CD4-positive, alpha-beta T cell treated with Interleukin-10 for 1 hour (primary cell): ENCODE results near the gene PRKCH.
"Not testable (repeated sequence)": the region's sequence is repeated elsewhere in the genome, so short reads cannot be mapped to it uniquely, and the experiment has no call there.

ENCODE experiments used
- DNase-seq: peaks from one replicate; pipeline ENCODE4 v3.0.0-alpha.2; 2020

PRKCH gene

GRCh38 chr14:61396694-61397093, 75.3 kb downstream of the PRKCH start:
- no peak for DNase-seq

- no peak for DNase-seq
Observed at GRCh38 chr14:61397615-61398014, 76.2 kb downstream of the PRKCH start.

- DNase-seq = no peak
Observed at GRCh38 chr14:61398221-61398620, 76.8 kb downstream of the PRKCH start.

GRCh38 chr14:61399365-61399764, 78.0 kb downstream of the PRKCH start:
- no peak for DNase-seq

- no peak for DNase-seq
Observed at GRCh38 chr14:61401461-61401860, 80.1 kb downstream of the PRKCH start.

DNA sequence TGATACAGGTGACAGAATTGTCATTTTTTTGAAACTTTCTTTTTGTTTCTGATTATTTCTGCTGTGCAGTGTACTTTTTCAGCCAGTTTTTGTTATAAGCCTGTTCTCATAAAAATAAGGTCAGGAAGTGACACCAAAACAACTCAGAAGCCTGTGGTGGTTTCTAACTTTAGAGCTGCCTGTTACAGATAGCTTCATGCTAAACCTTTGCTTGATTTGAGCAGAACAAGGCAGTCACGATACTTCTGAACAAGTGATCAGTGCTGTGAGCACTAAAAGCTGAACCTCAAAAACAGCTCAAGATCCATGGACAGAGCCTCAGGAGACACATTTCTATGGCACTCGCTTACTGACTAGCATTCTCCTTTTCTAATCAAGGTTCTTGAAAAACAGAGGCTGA, 82.0 kb downstream of the PRKCH start:
- DNase-seq = peak; percentile 67

DNA sequence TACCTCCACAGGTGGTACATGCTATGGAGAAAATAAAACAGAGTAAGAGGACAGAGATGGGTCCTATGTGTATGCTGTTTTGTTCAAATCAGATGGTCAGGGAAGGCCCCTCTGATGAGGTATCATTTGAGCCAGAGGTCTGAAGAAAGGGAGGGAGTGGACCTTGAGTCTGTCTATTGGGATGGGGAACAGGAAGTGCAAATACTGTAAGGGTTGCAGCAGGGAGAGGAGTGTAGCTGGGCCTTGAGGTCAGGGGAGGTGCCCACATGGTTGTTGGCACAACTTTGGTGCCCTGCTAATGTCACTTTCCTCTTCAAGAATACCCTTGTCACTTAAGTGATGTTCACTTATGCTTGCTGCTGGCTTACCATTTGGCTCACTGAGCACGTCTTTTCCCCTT, 83.3 kb downstream of the PRKCH start:
- no peak for DNase-seq

- no peak for DNase-seq
Observed at GRCh38 chr14:61406198-61406597, 84.8 kb downstream of the PRKCH start.

DNA sequence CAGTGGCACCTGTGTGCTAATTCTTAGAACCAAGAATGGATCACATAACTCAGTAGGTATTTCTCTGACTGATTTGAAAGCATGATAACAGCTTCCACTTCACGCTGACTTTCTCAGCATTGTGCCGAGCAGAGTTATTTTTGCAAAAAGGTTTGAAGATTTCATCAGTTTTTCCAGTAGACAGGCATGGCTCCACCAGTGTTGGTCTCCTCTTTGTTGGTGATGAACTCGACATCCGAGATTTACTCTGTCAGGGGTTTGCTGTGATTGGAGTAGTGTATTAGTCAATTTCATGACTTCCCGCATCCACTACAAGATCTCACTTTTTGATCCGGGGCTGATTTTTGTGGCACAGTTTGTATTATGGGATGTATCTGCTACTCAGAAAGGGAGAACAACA, 85.3 kb downstream of the PRKCH start:
- DNase-seq = peak; percentile 48

DNA sequence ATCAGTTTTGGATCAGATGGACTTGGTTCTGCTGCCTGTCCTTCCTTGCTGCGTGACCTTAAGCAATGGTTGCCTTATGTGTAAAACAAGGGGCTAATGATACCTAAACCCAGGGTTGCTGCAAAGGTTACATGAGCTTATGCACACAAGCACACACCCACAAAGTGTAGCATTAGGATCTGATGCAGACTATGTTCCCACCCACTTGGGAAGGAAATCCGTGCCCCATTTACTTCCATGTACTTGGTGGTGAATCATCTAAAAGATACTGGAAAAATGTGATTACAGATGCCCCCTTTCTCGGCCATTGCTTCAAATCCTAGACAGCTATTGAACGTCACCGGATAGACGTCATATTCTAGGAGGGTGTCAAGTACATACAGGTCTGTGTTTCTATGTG, 87.1 kb downstream of the PRKCH start:
- no peak for DNase-seq

- no peak for DNase-seq
Observed at GRCh38 chr14:61409782-61410181, 88.4 kb downstream of the PRKCH start.

DNA sequence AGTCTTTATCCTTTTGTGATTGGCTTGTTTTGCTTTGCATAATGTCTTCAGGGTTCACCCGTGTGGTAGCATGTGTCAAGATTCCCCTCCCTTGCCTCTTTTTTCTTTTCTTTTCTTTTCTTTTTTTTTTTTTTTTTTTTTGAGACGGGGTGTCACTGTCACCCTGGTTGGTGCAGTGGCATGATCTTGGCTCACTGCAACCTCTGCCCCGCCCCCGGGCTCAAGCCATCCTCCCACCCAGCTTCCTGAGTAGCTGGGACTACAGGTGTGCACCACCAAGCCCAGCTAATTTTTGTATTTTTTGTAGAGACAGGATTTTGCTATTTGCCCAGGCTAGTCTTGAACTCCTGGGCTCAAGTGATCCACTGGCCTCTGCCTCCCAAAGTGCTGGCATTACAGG, 94.6 kb downstream of the PRKCH start:
- not testable (repeated sequence) for DNase-seq

DNA sequence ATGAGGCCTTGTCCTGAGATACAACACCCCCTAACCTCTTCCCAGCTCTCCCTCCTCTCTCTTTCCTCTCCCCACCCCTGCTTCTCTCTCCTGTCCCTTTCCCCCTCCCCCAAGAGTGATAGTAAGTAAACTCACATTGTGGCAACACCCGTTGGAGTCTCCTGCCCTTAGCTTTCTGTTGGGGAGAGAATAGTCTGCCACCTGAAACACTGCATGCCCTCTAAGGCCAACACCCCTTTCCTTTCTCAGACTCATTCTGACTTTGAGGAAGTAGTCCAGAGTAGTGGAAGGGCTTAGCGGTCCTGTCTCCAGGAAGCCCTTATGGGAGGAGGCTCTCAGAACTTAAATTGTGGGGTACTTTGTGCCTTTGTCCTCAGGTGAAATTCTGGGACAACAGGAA, 95.2 kb downstream of the PRKCH start:
- no peak for DNase-seq

DNA sequence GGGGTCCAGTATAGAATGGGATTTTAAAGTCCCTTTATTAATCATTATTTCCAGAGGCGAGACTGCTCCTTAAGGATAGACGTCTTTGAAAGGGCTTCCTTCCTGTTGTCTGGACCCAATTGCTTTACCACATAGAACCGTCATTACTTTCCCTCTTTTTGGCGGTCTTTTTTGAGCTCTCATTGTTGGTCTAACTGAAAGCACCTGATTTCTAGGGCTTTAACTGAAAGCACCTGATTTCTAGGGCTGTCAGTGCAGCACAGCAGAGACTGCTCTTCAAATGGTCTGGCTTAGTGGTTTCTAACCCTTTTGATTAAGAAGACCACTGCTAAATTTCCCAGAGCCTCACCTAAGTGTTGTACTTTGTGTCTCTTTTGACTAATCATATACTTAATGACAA, 95.8 kb downstream of the PRKCH start:
- DNase-seq = peak; percentile 36

DNA sequence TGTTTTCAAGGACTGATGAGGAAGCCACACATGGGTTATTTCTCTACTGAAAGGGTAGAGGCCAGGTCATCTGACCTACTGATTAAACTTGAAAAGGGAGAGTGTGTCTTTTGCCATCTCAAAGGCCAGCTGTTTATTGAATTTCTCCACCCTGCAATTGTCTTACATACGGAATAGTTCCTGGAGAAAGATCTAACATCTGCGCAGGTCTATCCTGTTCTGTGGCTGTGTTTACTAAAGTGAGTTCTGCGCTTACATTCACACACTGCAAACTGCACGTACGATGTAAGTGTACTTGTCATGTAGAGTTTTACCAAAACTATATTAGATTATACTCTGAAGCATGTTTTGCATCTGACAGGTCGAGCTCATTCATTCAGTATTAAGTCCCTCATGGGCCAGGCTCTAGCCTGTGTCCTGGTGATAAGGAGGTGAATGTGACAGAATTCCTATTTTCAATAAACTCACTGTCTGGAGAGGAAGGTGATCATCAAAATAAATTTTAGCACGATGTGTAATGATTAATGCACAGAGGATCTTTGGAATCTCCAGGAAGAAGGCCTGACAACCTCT, 96.6 kb downstream of the PRKCH start:
- no peak for DNase-seq

DNA sequence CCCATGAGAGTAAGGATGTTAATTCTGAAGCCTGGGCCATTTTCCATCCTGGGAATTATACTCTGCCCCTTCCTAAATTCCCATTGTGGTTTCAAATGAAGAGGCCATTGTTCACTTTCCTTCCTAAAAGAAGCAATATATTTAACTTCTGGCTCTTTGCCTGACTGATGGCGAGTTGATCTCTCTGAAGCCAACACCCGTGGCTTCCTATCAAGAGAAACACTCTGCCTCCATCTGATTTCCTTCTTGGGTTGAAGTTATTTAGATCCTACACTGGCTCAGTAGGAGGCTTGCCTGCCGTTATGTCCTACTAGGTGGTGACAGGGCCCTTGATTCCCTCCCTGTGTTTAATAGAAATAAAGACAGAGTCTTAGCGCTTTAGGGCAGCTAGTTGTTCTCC, 97.4 kb downstream of the PRKCH start:
- no peak for DNase-seq

DNA sequence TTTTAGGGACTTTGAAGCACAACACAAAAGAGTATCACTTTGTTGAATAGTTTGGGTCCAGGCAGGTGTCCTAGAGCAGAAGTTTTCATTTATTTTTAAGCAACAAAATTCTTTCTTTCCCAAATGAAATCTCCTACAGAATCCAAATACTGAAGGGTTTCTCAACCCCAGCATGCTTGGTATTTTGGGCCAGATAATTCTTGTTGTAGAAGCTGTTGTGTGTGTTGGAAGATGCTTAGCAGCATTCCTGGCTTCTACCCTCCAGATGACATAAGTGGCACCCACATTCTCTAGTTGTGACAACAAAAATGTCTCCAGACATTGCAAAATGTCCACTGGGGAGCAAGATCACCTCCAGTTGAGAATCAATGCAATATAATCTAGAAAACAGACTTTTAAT, 97.8 kb downstream of the PRKCH start:
- no peak for DNase-seq

DNA sequence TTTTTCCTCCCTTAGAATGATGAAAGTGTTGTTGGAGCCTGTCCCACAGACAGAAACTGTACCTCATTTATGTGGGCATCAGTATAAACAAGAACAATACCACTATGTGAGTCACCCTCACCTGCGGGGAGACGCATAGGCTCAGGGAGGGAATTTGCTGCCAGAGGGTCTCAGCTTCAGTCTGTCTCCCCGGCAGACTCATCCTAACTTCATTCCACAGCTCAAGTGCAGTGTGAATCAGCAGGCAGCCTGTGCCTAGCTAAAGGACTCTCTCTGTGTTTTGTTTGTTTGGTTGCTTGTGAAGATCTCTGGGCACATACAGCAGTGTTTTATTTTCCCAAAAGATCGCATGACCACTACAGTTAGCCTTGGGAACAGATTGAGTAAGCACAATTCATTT, 98.9 kb downstream of the PRKCH start:
- no peak for DNase-seq

- DNase-seq = no peak
Observed at GRCh38 chr14:61421212-61421923, 100.0 kb downstream of the PRKCH start.

GRCh38 chr14:61426048-61426447, 104.7 kb downstream of the PRKCH start:
- no peak for DNase-seq

DNA sequence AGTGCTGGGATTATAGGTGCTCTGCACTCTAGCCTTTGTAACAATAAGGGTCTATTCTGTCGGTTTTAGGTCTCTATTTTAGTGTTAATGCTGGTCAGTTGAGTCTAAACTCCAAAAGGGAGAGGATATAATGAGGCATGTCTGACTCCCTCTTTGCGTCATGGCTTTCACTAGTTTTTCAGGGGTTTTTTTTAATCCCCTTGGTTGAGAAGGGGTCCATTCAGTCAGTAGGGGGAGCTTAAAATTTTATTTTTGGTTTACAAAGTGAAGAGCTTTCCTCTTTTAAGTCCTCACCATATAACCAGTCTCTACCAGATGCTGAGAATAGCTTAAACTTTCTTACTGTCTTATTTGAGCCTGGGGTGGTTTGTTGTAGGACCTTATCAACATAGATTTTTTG, 106.9 kb downstream of the PRKCH start:
- DNase-seq = no peak

DNA sequence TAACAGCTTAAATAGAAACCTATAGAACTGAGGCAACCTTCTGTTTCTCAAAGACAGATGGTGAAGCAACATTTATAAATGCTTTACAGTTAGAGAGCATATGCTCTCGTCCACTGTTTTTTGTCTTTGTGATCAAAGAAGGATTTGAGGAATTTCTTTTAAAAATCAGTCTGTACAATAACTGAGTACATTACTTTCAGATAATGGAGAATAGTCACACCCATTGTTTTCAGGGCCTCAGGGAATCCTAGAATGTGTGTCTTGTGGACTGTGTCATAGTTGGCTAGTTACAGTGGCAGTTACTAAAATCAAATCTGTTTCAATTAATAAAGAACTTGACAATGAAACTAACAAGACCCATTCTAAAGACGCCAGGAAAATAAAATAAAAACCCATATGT, 107.9 kb downstream of the PRKCH start:
- no peak for DNase-seq

DNA sequence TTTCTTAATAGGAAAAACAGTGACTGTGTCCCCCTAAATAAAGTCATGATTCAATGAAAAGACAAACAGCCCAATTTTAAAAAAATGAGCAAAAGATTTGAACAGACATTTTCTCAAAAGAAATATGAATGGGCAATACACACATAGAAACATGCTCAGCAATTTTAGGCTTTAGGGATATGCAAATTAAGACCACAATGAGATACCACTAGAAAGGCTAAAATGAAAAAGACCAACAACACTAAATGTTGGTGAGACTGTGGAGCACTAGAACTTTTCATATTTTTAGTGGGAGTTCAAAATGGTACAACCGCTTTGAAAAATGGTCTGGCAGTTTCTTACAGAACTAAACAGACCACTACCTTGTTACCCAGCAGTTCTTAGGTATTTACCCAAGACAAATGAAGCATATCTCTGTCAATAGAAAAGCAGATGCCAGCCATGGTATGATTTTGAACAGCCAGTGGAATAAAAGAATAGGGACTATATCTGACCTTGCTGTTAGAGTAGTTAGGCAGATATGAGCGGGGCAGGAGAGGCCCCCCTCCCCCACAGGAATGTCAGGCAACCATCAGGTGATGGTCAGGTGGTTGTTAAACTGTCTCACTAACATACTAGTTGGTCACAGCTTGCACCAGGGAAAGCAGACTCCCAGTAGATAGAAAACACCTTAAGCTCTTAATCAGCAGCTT, 108.8 kb downstream of the PRKCH start:
- DNase-seq = no peak

GRCh38 chr14:61433169-61433568, 111.8 kb downstream of the PRKCH start:
- no peak for DNase-seq

DNA sequence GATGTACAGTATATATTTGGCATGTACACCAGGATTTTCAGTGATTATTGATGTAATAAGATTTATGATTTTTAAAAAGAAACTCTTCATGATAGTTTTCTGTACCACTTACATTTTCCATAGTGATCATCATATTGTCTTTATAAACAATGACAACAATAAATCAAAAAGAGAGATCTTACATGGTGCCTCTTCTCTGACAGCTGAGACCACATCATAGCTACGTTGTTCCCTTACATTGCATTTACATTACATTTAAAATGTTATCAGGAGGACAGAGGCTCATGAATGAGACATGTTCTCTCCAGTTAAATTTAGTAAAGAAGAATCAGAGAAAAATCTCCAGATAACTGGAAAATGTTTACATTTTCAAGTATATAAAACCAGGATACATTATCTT, 112.4 kb downstream of the PRKCH start:
- DNase-seq = no peak
